SK-N-SH (cell line): ENCODE data around the gene LSP1.

Experiments used
- CHD2 ChIP-seq: fragments of 150-350 bp; IDR thresholded peaks from 2 replicates; pipeline ENCODE4 v1.6.1; 2018; ENCODE audit warnings: low read length; ENCODE audit not compliant: partially characterized antibody
- EP300 ChIP-seq, 2 experiments: IDR thresholded peaks; 2 replicates each; pipeline versions ENCODE4 v1.4.0 to v1.6.1; 2012; ENCODE audit warnings: borderline replicate concordance in 1 of 2, low read depth in 1 of 2, low read length in 1 of 2
- GABPA ChIP-seq: IDR thresholded peaks from 2 replicates; pipeline ENCODE4 v1.4.0; 2012; ENCODE audit warnings: low read depth, mild to moderate bottlenecking
- POLR2AphosphoS5 ChIP-seq: IDR thresholded peaks from 2 replicates; pipeline ENCODE4 v1.6.1; 2012; ENCODE audit warnings: low read depth, low read length
- RAD21 ChIP-seq: IDR thresholded peaks from 2 replicates; pipeline ENCODE4 v1.6.1; 2012; ENCODE audit warnings: mild to moderate bottlenecking, low read length
- RCOR1 ChIP-seq: fragments of 150-350 bp; IDR thresholded peaks from 2 replicates; pipeline ENCODE4 v1.6.1; 2017; ENCODE audit warnings: antibody characterized with exemption, low read length
- RFX5 ChIP-seq: IDR thresholded peaks from 2 replicates; pipeline ENCODE4 v1.6.1; 2012; ENCODE audit warnings: mild to moderate bottlenecking, improper control_type of control experiment, low read length
- RXRA ChIP-seq: IDR thresholded peaks from 2 replicates; pipeline ENCODE4 v1.4.0; 2012; ENCODE audit warnings: low read depth, mild to moderate bottlenecking, borderline replicate concordance
- TAF1 ChIP-seq: IDR thresholded peaks from 2 replicates; pipeline ENCODE4 v1.6.1; 2012; ENCODE audit warnings: low read depth, mild to moderate bottlenecking, low read length, moderate library complexity, borderline replicate concordance
- YY1 ChIP-seq: IDR thresholded peaks from 2 replicates; pipeline ENCODE4 v1.4.0; 2012; ENCODE audit warnings: low read depth, mild to moderate bottlenecking
- TF ChIP-seq, protein P1 (sequence below): IDR thresholded peaks from 2 replicates; pipeline ENCODE4 v1.4.0; 2012; ENCODE audit warnings: low read depth
- TF ChIP-seq, protein P2 (sequence below): IDR thresholded peaks from 2 replicates; pipeline ENCODE4 v1.6.1; 2012; ENCODE audit warnings: mild to moderate bottlenecking, low read depth, low read length, moderate library complexity
- TF ChIP-seq, protein P3 (sequence below): fragments of 200-600 bp; sonication (generic); IDR thresholded peaks from 2 replicates; pipeline ENCODE4 v1.6.1; 2017; ENCODE audit warnings: antibody characterized with exemption, mild to moderate bottlenecking, moderate library complexity
- TF ChIP-seq, protein P4 (sequence below): IDR thresholded peaks from 2 replicates; pipeline ENCODE4 v1.4.0; 2012; ENCODE audit warnings: low read depth, borderline replicate concordance

DNA sequence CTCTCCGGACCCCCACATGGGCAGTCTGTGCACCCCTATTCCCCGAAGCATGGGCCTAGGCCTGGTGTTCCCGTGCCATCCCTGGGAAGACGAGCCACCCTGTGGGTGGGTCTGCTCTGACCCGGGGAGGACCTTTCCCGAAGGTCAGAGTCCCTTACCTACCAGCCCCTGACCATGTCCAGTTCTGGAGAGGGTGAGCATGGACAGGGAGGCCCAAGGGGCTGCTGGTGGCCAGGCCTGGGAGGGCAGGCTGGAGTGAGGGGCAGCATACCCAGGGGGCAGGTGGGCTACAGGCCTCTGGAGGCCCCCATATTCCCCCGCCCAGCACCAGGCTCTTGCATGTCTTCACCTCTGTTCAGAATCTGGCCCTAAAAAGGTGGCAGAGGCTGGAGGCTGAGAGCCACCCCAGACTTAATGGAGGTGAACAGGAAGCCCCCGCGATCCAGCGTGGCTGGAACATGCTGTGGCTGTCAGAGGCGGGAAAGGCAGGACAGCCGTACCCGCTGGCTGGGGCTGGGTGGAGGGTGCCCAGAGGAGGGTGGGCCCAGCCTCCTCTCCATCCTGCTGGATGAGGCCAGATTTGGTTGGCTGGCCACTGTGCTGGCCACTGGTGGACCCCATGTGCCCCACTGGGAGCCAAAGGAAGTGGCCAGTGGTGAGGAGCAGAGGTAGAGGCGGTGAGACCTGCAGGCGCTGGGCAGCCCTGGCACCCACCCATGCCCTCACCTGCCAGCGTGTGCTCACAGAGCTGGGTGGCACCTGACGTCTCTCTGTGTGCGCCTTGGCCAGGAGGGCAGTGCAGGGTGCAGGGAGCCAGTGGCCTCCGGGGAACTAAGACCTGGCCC, 29.3 kb upstream of the LSP1 start:
- TF ChIP-seq, protein P1, sequence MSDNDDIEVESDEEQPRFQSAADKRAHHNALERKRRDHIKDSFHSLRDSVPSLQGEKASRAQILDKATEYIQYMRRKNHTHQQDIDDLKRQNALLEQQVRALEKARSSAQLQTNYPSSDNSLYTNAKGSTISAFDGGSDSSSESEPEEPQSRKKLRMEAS: no peak
- TF ChIP-seq POLR2AphosphoS5 (no peak), RXRA (no peak), EP300 (IDR thresholded peaks at IDR 0.05; ENCODE audit: borderline replicate concordance in 1 of 2, low read depth in 1 of 2, low read length in 1 of 2) (no peak), RAD21 (no peak), RCOR1 (no peak), RFX5 (no peak), TAF1 (no peak), YY1 (no peak), CHD2 (no peak), GABPA (no peak)
- TF ChIP-seq, protein P2, sequence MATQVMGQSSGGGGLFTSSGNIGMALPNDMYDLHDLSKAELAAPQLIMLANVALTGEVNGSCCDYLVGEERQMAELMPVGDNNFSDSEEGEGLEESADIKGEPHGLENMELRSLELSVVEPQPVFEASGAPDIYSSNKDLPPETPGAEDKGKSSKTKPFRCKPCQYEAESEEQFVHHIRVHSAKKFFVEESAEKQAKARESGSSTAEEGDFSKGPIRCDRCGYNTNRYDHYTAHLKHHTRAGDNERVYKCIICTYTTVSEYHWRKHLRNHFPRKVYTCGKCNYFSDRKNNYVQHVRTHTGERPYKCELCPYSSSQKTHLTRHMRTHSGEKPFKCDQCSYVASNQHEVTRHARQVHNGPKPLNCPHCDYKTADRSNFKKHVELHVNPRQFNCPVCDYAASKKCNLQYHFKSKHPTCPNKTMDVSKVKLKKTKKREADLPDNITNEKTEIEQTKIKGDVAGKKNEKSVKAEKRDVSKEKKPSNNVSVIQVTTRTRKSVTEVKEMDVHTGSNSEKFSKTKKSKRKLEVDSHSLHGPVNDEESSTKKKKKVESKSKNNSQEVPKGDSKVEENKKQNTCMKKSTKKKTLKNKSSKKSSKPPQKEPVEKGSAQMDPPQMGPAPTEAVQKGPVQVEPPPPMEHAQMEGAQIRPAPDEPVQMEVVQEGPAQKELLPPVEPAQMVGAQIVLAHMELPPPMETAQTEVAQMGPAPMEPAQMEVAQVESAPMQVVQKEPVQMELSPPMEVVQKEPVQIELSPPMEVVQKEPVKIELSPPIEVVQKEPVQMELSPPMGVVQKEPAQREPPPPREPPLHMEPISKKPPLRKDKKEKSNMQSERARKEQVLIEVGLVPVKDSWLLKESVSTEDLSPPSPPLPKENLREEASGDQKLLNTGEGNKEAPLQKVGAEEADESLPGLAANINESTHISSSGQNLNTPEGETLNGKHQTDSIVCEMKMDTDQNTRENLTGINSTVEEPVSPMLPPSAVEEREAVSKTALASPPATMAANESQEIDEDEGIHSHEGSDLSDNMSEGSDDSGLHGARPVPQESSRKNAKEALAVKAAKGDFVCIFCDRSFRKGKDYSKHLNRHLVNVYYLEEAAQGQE: no peak
- TF ChIP-seq, protein P3, sequence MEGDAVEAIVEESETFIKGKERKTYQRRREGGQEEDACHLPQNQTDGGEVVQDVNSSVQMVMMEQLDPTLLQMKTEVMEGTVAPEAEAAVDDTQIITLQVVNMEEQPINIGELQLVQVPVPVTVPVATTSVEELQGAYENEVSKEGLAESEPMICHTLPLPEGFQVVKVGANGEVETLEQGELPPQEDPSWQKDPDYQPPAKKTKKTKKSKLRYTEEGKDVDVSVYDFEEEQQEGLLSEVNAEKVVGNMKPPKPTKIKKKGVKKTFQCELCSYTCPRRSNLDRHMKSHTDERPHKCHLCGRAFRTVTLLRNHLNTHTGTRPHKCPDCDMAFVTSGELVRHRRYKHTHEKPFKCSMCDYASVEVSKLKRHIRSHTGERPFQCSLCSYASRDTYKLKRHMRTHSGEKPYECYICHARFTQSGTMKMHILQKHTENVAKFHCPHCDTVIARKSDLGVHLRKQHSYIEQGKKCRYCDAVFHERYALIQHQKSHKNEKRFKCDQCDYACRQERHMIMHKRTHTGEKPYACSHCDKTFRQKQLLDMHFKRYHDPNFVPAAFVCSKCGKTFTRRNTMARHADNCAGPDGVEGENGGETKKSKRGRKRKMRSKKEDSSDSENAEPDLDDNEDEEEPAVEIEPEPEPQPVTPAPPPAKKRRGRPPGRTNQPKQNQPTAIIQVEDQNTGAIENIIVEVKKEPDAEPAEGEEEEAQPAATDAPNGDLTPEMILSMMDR: no peak
- TF ChIP-seq, protein P4, sequence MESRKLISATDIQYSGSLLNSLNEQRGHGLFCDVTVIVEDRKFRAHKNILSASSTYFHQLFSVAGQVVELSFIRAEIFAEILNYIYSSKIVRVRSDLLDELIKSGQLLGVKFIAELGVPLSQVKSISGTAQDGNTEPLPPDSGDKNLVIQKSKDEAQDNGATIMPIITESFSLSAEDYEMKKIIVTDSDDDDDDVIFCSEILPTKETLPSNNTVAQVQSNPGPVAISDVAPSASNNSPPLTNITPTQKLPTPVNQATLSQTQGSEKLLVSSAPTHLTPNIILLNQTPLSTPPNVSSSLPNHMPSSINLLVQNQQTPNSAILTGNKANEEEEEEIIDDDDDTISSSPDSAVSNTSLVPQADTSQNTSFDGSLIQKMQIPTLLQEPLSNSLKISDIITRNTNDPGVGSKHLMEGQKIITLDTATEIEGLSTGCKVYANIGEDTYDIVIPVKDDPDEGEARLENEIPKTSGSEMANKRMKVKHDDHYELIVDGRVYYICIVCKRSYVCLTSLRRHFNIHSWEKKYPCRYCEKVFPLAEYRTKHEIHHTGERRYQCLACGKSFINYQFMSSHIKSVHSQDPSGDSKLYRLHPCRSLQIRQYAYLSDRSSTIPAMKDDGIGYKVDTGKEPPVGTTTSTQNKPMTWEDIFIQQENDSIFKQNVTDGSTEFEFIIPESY: no peak
